ENCODE data around the gene PGAP6. TPM values are rescaled to one million over a fixed set of nuclear protein-coding genes. Genes with fewer than 3 reads are reported as not detected.
"Not testable (repeated sequence)": the region's sequence is repeated elsewhere in the genome, so short reads cannot be mapped to it uniquely, and the experiment has no call there.

PGAP6 gene
- total and polyA plus RNA-seq, 9 donors, result 16.3 to 38.2 (median 29.0) TPM

DNA sequence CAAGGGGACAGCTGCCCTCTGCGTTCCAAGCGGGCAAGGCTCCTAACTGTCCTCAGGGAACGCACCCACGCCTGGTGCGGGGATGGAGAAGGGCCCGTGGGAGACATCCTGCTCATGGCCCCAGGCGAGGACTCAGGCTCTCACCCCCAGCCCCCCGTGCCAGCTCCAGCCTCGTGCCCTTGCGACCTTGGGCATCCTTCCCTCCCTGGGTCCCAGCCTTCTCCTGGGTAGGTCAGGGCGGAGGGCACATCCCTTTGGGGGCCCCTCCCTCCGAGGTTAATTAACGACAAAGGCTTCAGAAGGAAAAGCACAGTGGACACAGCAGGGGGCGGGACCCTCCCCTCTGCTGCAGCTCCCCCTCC lies 3.0 kb downstream of the PGAP6 start:
- Histone ChIP-seq H3K4me3 (ENCODE audit: low read length) (no peak overlapping the region), H3K9me3 (replicated peaks; ENCODE audit: control insufficient read depth, low read depth, low read length) (no peaks in the 10 kb centered on the region), H3K4me1 (ENCODE audit: control insufficient read depth, insufficient read depth, low read length) (peaks cover 24% of the 10 kb centered on the region), H3K27ac (ENCODE audit: low read length) (no peak overlapping the region), H3K36me3 (ENCODE audit: control insufficient read depth, insufficient read depth, low read length) (peaks cover 32% of the 10 kb centered on the region), H3K27me3 (ENCODE audit: control insufficient read depth, insufficient read depth, low read length) (peaks cover 8% of the 10 kb centered on the region)
- DNase-seq, result no peak
- 84% methylated on average over 10 of the region's 14 CpGs for WGBS (ENCODE audit: insufficient coverage)

DNA sequence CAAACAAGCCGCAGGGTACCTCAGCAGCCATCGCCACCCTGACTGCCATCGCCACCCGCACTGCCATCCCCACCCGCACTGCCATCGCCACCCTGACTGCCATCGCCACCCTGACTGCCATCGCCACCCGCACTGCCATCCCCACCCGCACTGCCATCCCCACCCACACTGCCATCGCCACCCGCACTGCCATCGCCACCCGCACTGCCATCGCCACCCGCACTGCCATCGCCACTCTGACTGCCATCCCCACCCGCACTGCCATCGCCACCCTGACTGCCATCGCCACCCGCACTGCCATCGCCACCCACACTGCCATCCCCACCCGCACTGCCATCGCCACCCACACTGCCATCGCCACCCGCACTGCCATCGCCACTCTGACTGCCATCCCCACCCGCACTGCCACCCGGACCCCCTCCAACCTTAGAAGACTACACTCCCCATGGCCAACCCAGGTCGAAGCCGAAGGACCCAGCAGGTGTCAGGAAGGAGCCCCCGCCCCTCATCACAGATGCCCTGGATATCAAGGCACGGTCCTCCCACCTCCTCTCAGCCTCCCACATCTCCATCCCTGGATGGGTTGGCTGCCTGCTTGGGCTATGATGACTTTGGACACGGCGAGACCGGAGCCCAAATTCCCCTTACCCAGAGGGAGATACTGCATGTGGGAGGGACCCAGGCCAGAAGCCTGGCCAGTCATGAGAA lies 3.5 kb downstream of the PGAP6 start:
- Histone ChIP-seq H3K4me1 (ENCODE audit: control insufficient read depth, insufficient read depth, low read length) (peaks cover 19% of the 10 kb centered on the region), H3K36me3 (ENCODE audit: control insufficient read depth, insufficient read depth, low read length) (peaks cover 35% of the 10 kb centered on the region)
- not testable (repeated sequence) for H3K9me3 ChIP-seq (replicated peaks; ENCODE audit: control insufficient read depth, low read depth, low read length); H3K27ac ChIP-seq (ENCODE audit: low read length); H3K27me3 ChIP-seq (ENCODE audit: control insufficient read depth, insufficient read depth, low read length); H3K4me3 ChIP-seq (ENCODE audit: low read length); DNase-seq
- WGBS (ENCODE audit: insufficient coverage), result 84% methylated on average over 18 of the region's 36 CpGs

DNA sequence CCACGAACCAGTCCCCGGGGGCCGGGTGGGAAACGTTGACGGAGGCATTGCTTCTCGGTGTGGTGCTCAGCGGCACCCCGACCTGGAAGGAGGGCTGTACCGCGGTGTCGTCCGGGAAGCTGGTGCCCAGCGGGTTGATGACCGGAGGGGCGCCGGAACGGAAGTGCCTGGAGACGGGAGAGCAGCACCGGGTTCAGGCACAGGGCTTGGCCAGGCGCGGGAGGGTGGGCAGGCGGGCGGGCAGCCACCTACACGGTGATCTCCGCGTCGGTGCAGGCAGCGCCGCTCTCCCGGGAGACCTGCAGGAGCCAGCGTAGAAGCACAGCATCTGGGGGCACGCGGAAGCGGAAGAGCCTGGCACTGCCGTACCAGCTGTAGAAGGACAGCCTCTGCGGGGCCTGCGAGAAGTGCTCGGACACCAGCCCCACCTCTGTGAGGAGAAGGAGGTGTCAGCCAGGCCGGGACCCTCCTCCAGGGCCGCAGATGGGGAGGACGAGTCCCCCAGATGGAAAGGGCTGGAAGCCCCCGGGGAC lies 4.3 kb downstream of the PGAP6 start:
- Histone ChIP-seq H3K4me3 (ENCODE audit: low read length) (no peak overlapping the region), H3K9me3 (replicated peaks; ENCODE audit: control insufficient read depth, low read depth, low read length) (no peaks in the 10 kb centered on the region), H3K27me3 (ENCODE audit: control insufficient read depth, insufficient read depth, low read length) (peaks cover 2% of the 10 kb centered on the region), H3K4me1 (ENCODE audit: control insufficient read depth, insufficient read depth, low read length) (peaks cover 11% of the 10 kb centered on the region), H3K27ac (ENCODE audit: low read length) (no peak overlapping the region), H3K36me3 (ENCODE audit: control insufficient read depth, insufficient read depth, low read length) (peaks cover 41% of the 10 kb centered on the region)
- 84% methylated on average over 42 of the region's 42 CpGs for WGBS (ENCODE audit: insufficient coverage)
- DNase-seq, result no peak

DNA sequence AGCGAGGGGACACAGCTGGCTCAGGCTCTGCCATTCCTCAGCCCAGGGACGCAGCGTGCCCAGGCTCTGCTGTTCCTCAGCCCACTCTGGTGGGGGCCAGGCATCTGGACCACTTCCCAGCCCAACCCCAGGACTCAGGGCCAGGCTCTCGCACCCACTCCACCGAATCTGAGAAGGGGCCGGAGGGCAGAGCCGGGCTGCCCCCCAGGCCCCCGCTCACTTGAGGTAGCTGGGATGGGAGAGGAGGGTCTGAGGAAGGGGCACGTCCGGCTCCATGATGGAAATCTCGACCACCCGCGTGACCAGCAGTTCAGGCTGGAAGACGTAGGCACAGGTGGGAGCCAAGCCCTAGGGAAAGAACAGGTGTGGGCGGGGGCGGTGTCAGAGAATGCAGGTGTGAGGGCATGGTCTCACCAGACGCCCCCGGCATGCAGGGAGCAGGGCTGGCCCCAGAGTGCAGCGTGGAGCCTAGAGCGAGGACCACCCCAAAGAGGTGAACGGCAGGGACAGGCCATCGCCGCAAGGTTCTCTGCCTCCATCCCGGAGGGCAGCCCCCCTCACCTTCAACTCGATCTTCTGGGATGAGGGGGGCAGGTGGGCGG lies 4.9 kb downstream of the PGAP6 start:
- H3K4me1 ChIP-seq (ENCODE audit: control insufficient read depth, insufficient read depth, low read length), result peaks cover 12% of the 10 kb centered on the region
- no peak overlapping the region for H3K4me3 ChIP-seq (ENCODE audit: low read length)
- peaks cover 45% of the 10 kb centered on the region for H3K36me3 ChIP-seq (ENCODE audit: control insufficient read depth, insufficient read depth, low read length)
- no peak overlapping the region for H3K27ac ChIP-seq (ENCODE audit: low read length)
- WGBS (ENCODE audit: insufficient coverage), result 86% methylated on average over 20 of the region's 26 CpGs
- no peaks in the 10 kb centered on the region for H3K27me3 ChIP-seq (ENCODE audit: control insufficient read depth, insufficient read depth, low read length)
- no peaks in the 10 kb centered on the region for H3K9me3 ChIP-seq (replicated peaks; ENCODE audit: control insufficient read depth, low read depth, low read length)
- DNase-seq, result no peak

DNA sequence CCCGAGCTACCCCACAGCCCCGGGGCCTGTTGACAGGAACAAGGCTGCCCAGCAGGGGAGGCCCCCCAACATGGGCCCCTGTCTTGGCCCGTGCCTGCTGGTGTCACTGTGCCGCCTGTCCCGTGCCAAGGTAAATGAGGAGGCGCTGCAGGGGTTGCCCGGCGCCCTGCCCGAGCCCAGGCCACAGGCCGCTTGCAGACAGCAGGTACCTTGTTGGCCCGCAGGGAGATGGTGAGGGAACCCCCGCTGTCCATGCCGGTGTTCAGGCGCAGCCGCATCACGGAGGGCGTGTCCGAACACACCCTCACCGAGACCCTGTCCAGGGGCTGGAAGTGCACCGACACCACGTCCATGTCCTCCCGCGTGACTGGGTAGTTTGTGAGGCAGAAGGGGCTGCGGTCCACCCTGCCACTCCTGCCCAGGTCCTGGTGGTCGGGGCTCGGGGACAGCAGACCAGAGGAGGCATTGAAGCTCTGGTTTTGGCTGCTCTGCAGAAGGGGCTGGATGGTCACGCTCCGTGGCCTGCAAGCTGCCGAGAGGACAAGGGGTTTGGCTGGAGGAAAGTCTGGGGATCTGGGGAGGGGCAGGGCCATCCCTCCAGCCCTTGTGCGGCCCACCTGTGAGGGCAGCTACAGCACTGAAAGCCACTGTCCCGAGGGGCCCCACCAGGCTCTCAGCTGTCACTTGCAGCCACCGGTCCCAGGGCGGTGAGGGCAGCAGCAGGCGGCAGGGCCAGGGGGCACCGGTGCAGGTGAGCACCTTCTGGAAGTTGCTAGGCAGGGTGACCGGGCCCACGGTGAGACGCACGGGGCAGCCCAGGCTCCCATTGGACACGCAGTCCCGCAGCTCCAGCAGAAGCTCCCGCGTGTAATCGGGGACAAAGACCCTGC lies 5.6 kb downstream of the PGAP6 start:
- H3K36me3 ChIP-seq (ENCODE audit: control insufficient read depth, insufficient read depth, low read length), result peaks cover 47% of the 10 kb centered on the region
- H3K4me3 ChIP-seq (ENCODE audit: low read length), result no peak overlapping the region

DNA sequence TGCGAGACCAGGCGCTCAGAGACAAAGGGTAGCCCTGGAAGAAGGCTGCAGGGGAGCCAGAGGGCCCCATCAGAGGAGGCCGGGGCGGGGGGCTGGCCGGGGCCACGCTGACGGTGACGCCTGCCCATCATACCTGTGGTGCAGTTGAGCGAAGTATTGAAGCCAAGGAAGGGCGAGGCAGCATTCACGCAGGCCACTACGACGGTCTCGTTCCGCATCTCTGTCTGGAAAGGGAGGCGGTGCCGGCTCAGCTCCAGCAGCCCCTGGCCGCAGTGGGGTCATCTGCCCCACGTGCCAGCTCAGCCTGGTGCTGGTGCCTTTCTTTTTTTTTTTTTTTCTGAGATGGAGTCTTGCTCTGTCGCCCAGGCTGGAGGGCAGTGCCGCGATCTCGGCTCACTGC lies 6.6 kb downstream of the PGAP6 start:
- DNase-seq, result no peak
- Histone ChIP-seq H3K36me3 (ENCODE audit: control insufficient read depth, insufficient read depth, low read length) (peaks cover 47% of the 10 kb centered on the region), H3K27me3 (ENCODE audit: control insufficient read depth, insufficient read depth, low read length) (no peaks in the 10 kb centered on the region), H3K4me1 (ENCODE audit: control insufficient read depth, insufficient read depth, low read length) (peaks cover 17% of the 10 kb centered on the region), H3K27ac (ENCODE audit: low read length) (no peak overlapping the region), H3K9me3 (replicated peaks; ENCODE audit: control insufficient read depth, low read depth, low read length) (no peaks in the 10 kb centered on the region), H3K4me3 (ENCODE audit: low read length) (no peak overlapping the region)
- WGBS (ENCODE audit: insufficient coverage), result 91% methylated on average over 19 of the region's 23 CpGs

More for the DNA sequence above, 5.6 kb downstream of the PGAP6 start:
- 93% methylated on average over 44 of the region's 44 CpGs for WGBS (ENCODE audit: insufficient coverage)
- Histone ChIP-seq H3K27me3 (ENCODE audit: control insufficient read depth, insufficient read depth, low read length) (no peaks in the 10 kb centered on the region), H3K4me1 (ENCODE audit: control insufficient read depth, insufficient read depth, low read length) (peaks cover 18% of the 10 kb centered on the region), H3K27ac (ENCODE audit: low read length) (no peak overlapping the region), H3K9me3 (replicated peaks; ENCODE audit: control insufficient read depth, low read depth, low read length) (no peaks in the 10 kb centered on the region)
- no peak for DNase-seq

DNA sequence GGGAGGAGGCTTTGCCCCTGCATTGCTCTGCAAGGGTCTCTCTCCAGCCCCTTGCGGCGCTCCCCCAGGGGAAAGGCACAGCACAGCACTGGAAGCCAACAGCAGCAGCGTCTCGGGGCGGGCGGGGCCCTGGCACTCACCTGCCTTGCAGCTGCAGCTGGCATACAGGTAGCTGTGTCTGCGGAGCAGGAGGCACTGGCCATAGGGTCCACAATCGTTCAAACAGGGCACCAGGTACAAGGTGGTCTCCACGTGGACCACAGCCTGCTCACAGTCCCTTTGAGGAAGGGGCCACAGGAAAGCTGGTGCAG lies 7.2 kb downstream of the PGAP6 start:
- 91% methylated on average over 5 of the region's 9 CpGs for WGBS (ENCODE audit: insufficient coverage)
- Histone ChIP-seq H3K4me3 (ENCODE audit: low read length) (no peak overlapping the region), H3K9me3 (replicated peaks; ENCODE audit: control insufficient read depth, low read depth, low read length) (no peaks in the 10 kb centered on the region), H3K4me1 (ENCODE audit: control insufficient read depth, insufficient read depth, low read length) (peaks cover 21% of the 10 kb centered on the region), H3K36me3 (ENCODE audit: control insufficient read depth, insufficient read depth, low read length) (peaks cover 47% of the 10 kb centered on the region), H3K27ac (ENCODE audit: low read length) (no peak overlapping the region), H3K27me3 (ENCODE audit: control insufficient read depth, insufficient read depth, low read length) (no peaks in the 10 kb centered on the region)
- DNase-seq, result no peak

DNA sequence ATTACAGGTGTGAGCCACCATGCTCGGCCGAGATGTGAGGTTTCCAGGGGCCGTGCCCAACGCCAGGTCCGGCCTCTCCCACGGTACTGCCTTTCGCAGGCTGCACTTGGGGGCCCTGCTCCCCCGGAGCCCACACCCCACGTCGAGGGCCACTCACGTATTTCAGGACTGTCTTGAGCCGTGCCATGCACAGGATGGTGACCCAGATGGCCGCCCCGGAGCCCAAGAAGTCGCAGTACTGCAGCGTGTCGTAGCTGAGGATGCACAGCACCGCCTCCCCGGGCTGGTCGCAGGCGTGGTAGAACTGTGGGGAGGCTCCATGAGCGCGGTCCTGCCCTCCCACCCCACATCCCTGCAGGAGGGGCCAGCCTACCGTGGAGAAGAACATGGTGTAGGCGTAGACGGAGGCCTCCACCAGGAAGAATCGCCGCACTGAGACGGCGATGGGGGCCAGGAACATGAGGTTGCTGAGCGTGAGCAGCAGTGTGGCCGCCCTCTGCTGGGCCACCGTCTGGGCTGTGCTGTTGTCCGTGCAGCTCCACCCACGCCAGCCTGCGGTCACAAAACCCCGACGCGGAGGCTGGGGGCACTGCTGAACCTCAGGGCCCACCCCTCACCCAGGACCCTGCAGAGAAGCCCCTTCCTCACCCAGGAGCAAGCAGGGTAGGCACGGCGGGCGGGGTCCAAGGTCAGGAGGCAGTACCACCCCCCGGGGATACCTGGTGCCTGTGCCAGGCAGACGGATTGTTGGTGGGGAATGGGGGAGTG lies 7.7 kb downstream of the PGAP6 start:
- H3K9me3 ChIP-seq (replicated peaks; ENCODE audit: control insufficient read depth, low read depth, low read length), result no peaks in the 10 kb centered on the region
- H3K4me1 ChIP-seq (ENCODE audit: control insufficient read depth, insufficient read depth, low read length), result peaks cover 26% of the 10 kb centered on the region
- no peaks in the 10 kb centered on the region for H3K27me3 ChIP-seq (ENCODE audit: control insufficient read depth, insufficient read depth, low read length)
- peaks cover 51% of the 10 kb centered on the region for H3K36me3 ChIP-seq (ENCODE audit: control insufficient read depth, insufficient read depth, low read length)
- no peak overlapping the region for H3K27ac ChIP-seq (ENCODE audit: low read length)
- DNase-seq, result no peak
- H3K4me3 ChIP-seq (ENCODE audit: low read length), result no peak overlapping the region
- 88% methylated on average over 22 of the region's 44 CpGs for whole genome bisulfite sequencing (ENCODE audit: insufficient coverage)

DNA sequence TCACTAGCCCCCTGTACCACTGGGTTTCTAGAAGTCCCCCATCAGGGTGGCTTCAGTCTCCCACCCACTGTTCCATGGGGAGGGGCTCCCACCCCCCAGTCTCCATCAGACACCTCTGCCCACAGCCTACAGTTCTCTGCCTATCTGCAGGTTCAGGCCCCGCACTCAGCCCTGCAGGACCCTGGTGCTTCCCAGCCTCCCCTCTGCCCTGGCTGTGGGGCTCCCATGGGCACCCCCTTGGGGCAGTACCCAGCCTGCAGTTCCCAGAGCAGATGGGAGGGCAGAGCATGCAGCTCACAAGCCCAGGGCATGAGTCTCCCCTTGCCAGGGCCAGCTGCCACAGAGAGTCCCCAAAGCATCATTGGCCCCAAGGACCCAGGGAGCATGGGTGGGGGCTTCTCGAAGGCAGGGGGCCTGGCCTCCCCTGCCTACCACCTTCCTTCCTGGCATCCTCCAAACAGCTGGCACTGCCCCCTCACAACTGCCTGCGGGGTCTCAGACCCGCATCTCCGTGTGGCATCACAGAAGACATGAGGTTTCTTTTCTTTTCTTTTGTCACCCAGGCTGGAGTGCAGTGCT lies 8.7 kb downstream of the PGAP6 start:
- no peak for DNase-seq
- Histone ChIP-seq H3K27me3 (ENCODE audit: control insufficient read depth, insufficient read depth, low read length) (no peaks in the 10 kb centered on the region), H3K36me3 (ENCODE audit: control insufficient read depth, insufficient read depth, low read length) (peaks cover 60% of the 10 kb centered on the region)

More for the DNA sequence above, 8.7 kb downstream of the PGAP6 start:
- H3K4me3 ChIP-seq (ENCODE audit: low read length), result no peak overlapping the region
- no peaks in the 10 kb centered on the region for H3K9me3 ChIP-seq (replicated peaks; ENCODE audit: control insufficient read depth, low read depth, low read length)
- 91% methylated on average over 5 of the region's 5 CpGs for WGBS (ENCODE audit: insufficient coverage)
- no peak overlapping the region for H3K27ac ChIP-seq (ENCODE audit: low read length)
- peaks cover 26% of the 10 kb centered on the region for H3K4me1 ChIP-seq (ENCODE audit: control insufficient read depth, insufficient read depth, low read length)
